GM19023 (cell line): ENCODE measurements around the gene IL1RL2.
A peak's percentile ranks its signal among the peaks of the same experiment; 100 is the strongest.

Experiments
- ATAC-seq: cut with Tn5 transposase; IDR thresholded peaks from one replicate; pipeline ENCODE4 v1.9.1; 2021; ENCODE audit warnings: mild to moderate bottlenecking, moderate library complexity; ENCODE audit not compliant: unreplicated experiment

Gene IL1RL2

DNA sequence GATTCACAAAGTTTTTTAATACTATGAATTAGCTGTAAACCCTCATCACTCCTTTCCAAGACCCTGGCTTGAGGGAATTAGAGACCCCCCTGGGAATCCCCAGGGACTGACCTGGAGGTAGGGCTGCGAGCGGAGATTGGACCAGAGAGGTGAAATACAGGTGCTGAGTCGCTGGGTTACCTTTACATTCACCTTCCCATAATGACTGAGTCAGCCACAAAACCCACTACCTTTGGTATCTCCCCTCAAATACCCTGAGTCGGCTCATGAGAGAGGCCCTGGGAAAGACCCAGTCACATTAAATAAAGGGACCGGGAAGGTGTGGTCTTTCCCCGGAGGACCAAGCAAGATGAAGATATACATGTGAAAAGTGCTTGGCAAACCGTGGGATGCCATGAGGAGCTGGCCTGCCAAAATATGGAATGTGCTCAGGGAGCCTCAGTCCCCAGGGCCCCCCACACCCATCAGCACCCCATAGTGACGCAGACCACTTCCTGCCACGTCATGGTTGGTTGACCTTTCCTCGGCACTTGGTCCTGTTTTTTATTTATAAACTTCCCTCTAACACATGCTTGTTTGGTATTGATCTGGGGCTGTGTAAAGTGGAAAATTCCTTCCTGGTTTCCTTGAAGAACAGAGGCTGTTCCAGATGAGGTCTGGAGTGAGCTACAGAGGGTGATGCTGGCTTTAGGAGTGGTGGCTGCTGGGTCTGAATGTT is 51.4 kb downstream of the IL1RL2 start:
- ATAC-seq, result no peak

DNA sequence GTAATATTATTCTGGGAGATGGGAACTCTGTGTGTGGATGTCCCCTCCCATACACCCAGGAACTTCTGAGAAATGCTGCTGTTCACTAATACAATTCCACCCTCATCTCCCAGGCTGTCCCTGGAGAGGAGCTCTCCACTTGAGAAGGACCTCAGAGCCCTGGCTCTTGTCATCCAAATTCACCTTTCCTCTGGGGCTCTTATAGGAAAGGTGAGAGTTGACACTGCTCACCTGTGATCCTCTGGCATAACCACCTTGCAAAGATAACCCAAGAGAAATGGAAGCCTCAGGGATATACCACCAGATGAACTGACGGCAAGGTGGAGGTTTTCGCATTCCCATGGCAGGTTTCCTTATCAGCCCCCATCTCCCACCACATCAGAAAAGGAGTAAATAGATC is 52.0 kb downstream of the IL1RL2 start:
- ATAC-seq, result no peak

DNA sequence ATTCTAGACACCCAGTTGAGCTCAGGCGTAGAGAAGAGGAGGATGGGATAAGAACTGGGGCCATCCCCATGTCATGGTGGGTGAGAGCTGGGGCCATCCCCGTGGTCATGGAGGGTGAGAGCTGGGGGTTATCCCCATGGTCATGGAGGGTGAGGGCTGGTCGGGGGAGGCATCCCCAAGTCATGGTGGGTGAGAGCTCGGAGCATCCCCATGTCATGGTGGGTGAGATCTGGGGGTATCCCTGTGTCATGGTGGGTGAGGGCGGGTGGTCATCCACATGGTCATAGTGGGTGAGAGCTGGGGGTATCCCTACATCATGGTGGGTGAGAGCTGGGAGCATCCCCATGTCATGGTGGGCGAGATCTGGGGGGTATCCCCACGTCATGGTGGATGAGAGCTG is 52.5 kb downstream of the IL1RL2 start:
- no peak for ATAC-seq

DNA sequence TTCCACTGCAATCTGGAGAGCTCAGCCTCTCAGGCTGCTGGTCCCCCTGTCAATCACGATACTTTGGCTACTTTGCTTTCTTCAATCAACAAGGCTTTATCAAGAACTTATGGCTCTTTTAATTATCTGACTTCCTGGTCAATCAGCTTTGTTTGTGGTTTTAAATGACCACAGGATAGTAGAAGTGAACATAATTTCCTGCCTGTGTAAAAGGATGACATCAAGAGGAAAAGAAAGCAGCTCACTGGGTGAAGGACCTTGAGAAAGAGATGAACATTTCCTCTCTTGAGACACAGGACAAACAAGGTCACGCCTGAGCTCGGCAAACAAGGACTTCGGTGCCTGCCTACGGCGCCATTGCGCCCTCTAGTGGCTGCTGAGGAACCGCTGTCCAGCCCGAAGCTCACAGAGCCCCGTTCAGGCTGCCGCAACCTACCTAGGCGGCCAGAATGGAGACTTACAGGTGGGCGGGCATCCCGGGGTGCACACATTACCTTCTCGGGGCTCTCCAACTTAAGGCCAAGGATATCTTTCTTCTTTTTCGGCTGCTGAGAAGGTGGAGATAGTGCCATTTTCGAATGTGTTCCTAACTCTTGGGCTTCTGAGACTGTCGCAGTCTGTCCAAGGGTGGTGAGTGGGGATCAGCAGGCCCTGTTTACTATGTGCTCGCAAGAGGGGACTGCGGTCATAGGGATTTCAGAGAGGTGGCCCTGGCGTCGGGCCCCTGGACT is 54.0 kb downstream of the IL1RL2 start:
- peak; percentile 93 for ATAC-seq

DNA sequence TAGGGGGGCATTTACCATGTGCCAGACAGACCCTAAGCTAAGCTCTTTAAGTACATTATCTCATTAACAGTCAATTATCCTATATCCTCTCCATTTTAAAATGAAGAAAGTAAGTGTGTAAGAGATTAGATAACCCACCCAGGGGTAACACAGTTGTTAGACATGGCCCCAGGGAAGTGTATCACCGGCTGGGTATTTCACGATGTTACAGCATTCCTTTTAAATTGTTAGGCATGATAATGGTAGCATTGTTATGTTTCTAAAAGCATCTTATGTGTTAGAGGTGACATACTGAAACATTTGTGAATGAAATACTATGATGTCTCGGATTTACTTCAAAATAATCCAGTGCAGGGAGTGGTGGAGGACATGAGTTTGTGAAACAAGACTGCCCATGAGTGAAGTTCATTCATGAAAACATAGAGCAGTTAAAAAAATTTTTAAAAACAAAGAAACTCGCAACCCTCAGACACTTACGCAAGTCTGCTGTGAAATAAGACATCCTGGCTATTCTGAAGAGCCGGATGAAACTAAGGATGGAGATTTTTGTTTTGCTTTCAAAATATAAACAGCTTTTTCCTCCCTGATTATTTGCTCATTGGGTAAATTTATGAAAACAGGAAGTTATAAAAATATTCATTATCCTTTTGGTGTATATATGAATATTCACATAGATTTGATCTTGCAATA is 54.9 kb downstream of the IL1RL2 start:
- ATAC-seq, result no peak

DNA sequence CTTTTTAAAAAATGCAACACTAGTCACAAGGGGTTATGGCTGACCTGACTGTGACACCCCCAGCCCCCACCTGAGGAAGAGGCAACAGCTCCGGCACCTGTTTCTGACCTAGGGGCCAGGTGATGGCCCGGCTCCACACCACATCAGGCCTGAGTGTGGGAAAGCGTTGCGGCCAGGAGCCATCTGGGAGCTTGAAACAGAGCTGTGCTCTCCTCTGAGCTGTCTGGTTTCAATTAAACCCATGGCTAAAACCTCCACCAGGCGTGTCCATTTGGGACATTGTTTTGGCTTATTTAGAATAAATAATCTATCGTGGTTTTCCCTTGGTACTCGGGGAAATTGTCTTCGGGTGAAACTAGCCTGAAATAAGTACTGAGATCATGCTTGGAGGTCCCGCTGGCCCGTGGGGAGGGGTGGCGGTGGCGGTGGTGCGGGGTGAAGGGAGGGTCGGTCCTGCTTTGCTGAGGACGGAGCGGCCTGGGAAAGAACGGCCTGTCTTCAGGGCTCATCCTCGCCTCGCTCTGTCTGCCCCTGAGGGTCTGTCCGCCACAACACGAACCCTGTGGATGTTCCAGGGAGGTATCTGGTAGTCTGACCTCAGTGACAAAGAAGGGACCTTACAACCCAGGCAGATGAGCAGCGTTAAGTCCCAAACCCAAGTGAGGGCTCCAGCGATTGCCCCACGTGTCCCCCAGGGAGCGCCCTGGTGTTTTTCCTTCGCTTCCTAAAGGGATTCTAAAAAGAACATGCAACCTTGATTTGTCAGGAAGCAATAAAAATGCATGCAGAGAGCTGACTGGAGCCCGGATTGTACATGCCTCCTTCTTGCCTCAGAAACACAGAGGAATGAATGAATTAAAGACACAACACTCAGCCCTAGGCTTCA is 58.7 kb downstream of the IL1RL2 start:
- ATAC-seq, result no peak

DNA sequence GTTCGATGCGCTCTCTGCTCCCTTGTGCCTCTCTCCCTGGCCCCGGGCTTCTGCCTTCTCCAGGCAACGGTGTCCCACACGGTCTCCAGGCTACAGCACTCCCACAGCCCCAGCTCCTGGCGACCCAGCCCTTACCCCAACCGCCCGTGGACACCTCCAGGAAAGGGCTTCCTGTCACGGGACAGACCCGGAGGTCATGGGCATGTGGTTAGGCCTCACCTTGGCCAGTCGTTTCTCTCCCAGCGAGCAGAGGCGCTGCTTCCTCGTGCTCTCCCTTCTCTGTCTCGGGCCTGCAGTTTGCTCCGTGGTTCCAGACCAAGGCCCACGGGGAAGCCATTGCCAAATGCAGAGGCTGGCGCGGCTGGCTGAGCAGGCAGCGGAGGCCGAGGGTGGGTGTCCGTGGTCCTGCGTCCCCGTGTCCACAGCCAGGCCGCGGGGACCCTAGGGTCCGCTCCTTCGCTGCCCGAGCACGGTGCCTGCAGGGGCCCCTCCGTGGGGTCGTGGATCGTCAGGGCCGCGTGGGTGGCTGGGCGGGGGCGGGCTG is 63.5 kb downstream of the IL1RL2 start:
- no peak for ATAC-seq

DNA sequence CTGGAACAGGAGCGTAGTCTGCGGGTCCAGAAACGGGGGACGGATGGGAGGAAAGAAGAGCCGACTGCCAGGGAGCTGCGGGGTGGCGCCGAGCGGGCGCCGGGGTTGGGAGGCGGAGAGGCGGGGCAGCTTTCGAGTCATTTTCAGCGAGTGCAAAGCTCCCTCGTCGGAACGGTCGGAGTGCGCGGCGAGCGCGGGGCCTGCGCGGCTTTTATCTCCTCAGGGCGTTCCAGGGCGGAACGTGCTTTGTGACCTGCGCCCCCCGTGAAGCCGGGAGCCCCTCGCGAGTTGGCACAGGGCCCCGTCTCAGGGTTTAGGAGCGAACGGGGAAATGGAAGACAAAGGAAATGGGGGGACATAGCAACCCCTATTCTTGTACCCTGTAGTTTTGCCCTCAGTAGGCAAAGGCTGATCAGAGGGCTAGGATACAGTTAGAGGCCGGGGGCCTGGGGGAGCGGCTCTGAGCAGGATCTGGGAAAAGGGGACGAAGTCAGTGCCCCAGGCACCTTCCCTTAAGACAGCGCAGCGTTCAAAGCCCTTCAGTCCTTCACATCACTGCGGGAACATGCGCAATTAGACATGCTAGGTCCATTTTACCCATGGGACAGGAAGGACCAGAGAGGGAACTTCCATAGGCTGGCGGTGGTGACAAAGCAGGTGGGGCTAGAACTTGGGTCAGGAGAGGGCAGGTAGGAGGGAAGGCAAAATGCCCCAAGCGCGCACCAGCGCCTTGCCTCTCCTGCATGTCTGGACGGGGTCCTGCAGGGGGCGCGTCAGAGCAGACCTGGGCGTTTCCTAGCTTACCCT is 64.4 kb downstream of the IL1RL2 start:
- ATAC-seq, result no peak

DNA sequence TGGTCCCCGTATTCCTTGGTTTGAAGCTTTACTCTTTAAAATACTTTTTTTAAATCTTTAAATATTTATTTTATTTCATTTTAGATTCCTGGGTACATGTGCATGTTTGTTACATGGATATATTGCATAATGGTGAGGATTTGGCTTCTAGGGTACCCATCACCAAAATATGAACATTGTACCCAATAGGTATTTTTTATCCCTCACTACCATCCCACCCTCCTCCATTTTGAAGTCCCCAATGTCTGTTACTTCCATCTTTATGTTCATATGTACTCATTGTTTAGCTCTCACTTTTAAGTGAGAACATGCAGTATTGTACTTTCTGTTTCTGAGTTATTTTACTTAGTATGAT is 65.0 kb downstream of the IL1RL2 start:
- no peak for ATAC-seq

DNA sequence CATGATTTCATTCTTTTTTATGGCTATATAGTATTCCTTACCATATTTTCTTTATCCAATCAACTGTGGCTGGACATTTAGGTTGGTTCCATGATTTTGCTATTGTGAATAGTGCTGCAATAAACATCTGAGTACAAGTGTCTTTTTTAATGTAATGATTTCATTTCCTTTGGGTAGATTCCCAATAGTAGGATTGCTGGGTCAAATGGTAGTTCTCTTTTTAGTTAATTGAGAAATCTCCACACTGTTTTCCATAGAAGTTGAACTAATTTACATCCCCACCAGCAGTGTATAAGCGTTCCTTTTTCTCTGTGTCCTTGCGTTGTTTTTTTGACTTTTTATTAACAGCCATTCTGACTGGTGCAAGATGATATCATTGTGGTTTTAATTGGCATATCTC is 65.4 kb downstream of the IL1RL2 start:
- ATAC-seq, result no peak

DNA sequence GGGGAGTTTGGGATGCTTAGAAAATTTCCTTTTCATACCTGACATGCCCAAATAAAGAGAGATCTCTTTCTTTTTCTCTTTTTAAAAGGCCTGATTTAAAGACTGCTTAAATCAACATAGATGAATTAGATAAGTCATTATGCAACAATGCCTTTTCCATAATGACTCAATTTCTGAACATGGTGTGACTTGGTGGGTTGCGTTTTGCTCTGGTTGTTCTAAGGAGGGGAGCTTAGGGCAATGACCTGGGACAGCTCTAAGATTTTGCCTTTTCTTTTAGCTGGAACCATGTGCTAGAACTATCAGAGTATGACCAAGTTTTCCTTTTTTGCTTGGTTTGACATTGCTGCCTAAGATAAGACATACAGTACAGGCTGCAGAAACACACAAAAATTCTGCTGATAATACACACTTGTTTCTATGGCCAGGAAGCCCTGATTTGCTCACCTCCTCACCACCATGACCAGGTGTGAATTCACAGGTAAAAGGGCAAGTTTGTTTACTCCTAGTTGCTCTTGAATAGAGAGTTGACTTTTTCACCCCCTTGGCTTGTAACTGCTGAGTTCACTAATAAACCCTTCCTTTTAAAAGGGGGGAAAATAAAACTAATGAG is 66.4 kb downstream of the IL1RL2 start:
- ATAC-seq, result no peak

DNA sequence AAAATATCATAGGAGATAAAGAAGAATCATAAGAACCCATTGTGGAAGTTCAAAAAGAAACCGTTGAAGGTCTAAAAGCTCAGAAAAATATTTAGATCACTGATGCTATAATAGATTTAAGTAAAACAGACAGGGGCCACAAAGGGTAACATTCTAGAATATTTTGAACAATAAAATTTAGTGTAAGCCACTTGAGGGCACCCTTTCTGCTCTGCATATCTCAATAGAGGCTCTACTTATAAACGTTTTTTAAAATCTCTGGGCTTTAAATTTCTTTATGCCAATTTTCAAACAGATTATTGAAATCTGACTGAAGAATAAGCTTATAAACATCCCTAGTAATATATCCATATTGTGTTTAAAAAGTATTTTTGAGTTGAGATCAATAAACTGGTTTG is 66.9 kb downstream of the IL1RL2 start:
- no peak for ATAC-seq

DNA sequence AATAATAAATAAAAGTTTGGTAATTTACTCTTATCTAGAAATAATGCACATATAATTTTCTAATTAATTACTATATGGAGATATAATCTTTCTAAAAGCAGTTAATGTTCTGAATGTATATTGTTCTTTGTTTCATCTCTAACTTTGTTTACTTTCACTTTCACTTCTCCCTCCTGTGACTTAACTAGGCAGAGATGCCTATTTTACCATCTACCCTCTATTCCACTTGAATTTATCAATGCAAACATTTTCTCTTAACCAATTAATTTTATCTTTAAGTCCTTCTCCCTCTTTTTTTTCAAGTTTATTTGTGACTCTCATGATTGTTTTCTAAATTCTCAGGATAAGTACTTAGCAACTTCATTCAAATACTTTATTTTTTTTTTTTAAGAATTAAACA is 69.5 kb downstream of the IL1RL2 start:
- no peak for ATAC-seq

DNA sequence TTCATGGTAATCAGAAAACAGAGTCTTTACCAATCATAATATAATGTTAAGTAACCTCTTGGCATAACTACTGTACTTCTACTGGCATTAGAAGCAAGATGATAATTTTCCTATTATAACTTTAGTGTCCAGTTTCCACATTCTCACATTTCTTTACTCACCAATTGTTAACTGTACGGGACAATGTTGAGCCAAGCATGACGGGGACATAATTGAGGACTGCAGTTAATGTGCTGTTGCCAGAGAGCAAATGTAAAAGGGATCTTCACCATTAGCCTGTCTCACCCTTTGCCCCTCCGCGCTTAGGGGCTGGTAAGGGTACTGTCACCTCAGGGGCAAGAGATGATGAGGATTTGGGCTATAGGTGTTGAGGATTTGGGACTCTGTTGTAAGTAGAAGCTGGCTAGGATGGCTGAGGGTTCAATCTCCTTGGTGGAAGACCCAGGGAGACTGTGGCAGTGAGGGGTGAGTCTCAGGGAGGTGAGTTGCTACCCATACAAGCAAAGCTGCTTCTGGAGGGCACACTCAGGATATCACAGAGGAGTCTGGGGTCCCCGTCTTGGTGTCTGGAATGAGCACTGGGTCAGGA is 70.1 kb downstream of the IL1RL2 start:
- ATAC-seq, result no peak

DNA sequence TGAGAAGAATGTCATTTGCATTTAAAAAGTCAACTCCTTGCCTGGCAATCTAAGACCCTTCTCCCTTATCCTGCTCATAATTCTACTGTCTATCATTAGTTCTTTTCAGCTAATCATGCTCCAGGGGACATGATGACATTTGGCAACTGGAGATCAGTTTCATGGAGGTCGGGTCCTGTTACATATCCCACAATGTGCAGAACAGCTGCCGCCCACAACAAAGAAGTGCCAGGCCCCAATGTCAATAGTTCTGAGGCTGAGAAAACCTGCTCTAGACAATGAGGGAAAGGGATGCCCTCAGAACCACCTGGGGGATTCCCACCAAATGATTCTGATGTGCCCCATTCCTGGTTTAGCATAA is 71.2 kb downstream of the IL1RL2 start:
- ATAC-seq, result no peak

DNA sequence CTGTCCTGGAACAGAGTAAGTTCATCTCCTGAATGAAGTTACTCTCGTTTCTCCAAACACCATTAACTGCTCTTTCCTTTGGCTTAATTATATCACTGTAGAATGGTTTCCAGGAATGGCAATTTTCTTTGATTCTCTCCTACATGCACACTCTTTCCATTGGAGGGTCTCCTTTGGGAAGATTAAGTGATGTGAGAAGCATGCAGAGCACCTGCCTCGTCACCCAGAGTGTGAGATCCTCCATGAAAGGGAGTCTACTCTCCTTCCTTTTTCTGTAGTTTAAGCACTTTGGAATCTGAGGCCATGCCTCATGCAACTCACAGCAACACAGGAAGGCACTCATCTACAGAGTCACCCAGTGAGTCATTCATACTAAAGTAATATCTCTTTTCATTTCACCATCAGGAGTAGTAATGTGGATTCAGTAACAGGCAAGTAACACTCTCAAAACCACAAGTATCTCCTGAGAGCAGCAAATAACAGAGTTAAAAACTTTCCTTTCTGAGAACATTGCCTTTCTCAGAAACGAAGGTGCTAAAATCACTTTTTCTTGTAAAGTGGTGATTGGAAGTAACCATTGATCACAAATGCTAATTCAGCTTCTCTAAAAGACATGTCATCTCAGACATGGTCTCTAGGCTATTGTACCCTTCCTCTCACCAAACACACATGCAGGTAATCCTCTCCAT is 71.7 kb downstream of the IL1RL2 start:
- no peak for ATAC-seq

DNA sequence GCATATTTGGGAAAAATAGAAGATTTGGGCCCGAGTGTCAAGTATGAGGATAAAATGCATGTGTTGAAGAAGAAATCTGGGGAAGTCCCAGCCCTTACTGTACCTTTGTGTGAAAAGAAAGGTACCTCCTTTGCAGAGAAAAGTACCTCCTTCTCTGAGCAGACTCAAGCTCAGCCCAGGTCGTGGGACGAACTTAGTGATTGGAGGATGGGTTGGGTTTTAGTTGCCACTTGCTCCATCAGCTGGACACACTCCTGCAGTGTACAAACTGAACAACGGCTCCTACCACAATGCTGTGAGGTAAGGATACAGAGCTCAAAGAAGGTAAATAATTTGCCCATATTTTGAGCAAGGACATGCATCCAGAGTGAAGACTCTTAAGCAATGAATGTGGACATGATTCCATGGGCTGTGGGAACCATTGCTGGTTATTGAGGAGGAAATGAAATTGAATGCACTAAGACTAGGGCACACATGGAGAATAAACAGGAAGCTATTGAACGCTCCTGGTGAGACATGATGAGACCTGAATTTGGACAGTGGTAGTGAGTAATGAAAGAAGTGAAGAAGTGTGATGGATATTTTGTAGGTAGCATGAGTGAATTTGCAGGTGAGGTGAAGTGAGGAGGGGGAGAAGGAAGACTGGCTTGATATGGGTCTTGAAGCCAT is 74.8 kb downstream of the IL1RL2 start:
- no peak for ATAC-seq
